Measurements from ENCODE around the gene DAB2IP.

DNA sequence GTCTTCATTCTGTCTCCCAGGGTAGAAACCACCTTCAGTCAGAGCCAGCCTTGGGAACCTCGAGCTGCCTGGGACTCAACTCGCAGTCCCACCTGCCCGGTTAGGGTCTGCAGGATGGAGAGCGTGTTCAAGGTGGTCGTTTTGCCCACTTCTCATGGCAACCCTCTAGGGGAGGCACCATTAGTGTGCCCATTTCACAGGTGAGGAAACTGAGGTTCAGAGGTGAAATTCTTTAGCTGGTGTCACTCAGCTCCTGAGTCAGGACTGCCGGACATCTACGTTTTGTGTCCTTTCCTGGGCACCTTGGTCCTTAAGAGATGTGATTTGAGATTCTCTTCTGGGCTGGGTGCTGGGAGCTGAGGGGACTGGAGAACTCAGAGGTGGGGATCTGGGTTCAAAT is 30.0 kb downstream of the DAB2IP start:
- TF ChIP-seq, protein P1, sequence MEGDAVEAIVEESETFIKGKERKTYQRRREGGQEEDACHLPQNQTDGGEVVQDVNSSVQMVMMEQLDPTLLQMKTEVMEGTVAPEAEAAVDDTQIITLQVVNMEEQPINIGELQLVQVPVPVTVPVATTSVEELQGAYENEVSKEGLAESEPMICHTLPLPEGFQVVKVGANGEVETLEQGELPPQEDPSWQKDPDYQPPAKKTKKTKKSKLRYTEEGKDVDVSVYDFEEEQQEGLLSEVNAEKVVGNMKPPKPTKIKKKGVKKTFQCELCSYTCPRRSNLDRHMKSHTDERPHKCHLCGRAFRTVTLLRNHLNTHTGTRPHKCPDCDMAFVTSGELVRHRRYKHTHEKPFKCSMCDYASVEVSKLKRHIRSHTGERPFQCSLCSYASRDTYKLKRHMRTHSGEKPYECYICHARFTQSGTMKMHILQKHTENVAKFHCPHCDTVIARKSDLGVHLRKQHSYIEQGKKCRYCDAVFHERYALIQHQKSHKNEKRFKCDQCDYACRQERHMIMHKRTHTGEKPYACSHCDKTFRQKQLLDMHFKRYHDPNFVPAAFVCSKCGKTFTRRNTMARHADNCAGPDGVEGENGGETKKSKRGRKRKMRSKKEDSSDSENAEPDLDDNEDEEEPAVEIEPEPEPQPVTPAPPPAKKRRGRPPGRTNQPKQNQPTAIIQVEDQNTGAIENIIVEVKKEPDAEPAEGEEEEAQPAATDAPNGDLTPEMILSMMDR (IDR thresholded peaks at IDR 0.05 in 2 of 3, conservative IDR thresholded peaks at IDR 0.05 in 1 of 3; ENCODE audit: borderline replicate concordance in 1 of 3, insufficient read depth in 1 of 3, low read depth in 2 of 3, low read length in 2 of 3), result no peak
- no peak for TF ChIP-seq YY1 (IDR thresholded peaks at IDR 0.05; ENCODE audit: extremely low read depth, insufficient replicate concordance, low read depth, low read length)
- no peak for TF ChIP-seq FOSL1 (IDR thresholded peaks at IDR 0.05; ENCODE audit: low read depth)
- TF ChIP-seq POLR2A (IDR thresholded peaks at IDR 0.05; ENCODE audit: borderline replicate concordance, extremely low read depth, insufficient read depth, insufficient read length), result no peak
- TF ChIP-seq, protein P2, sequence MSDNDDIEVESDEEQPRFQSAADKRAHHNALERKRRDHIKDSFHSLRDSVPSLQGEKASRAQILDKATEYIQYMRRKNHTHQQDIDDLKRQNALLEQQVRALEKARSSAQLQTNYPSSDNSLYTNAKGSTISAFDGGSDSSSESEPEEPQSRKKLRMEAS (IDR thresholded peaks at IDR 0.05), result no peak
- no peak for TF ChIP-seq POLR2AphosphoS5 (IDR thresholded peaks at IDR 0.05; ENCODE audit: low read depth, low read length)

Measured in HCT116 (cell line).